Small intestine (tissue), 7 donors: Measurements from ENCODE around the gene ZSCAN30. TPM values are rescaled to one million over a fixed set of nuclear protein-coding genes. Genes with fewer than 3 reads are reported as not detected.
"Not testable (repeated sequence)": the region's sequence is repeated elsewhere in the genome, so short reads cannot be mapped to it uniquely, and the experiment has no call there.

Experiments
- DNase-seq, 2 donors: peaks; one replicate each; pipeline versions ENCODE4 v3.0.0 to v3.0.0-alpha.2; 2013
- FAIRE-seq: peaks from 2 replicates; lab custom pipeline; 2012; peaks lifted over from hg19 to GRCh38; lab: Jason Lieb, UNC
- H3K27ac ChIP-seq, 3 donors: one replicate each; pipeline ENCODE4 v1.5.1; 2013; ENCODE audit warnings: low read length in 2 of 3, mild to moderate bottlenecking in 2 of 3, control low read depth in 1 of 3, inconsistent platforms in 1 of 3, low read depth in 1 of 3, moderate library complexity in 1 of 3
- H3K27me3 ChIP-seq, 3 donors: one replicate each; pipeline ENCODE4 v1.6.1; 2013; ENCODE audit warnings: low read length in 3 of 3, inconsistent platforms in 1 of 3; ENCODE audit not compliant: control insufficient read depth in 3 of 3, insufficient read depth in 3 of 3
- H3K36me3 ChIP-seq, 3 donors: one replicate each; pipeline ENCODE4 v1.6.1; 2013; ENCODE audit warnings: low read length in 3 of 3, inconsistent platforms in 1 of 3, low read depth in 1 of 3, mild to moderate bottlenecking in 1 of 3, moderate library complexity in 1 of 3; ENCODE audit not compliant: control insufficient read depth in 3 of 3, insufficient read depth in 2 of 3
- H3K4me1 ChIP-seq, 3 donors: one replicate each; pipeline ENCODE4 v1.6.1; 2013; ENCODE audit warnings: low read length in 2 of 3, inconsistent platforms in 1 of 3, low read depth in 1 of 3, mild to moderate bottlenecking in 1 of 3, moderate library complexity in 1 of 3; ENCODE audit not compliant: control insufficient read depth in 3 of 3, insufficient read depth in 2 of 3
- H3K4me3 ChIP-seq, 3 donors: one replicate each; pipeline ENCODE4 v1.5.1; 2013; ENCODE audit warnings: low read length in 3 of 3, control low read depth in 1 of 3, inconsistent platforms in 1 of 3, low read depth in 1 of 3, mild to moderate bottlenecking in 1 of 3, moderate library complexity in 1 of 3
- H3K9me3 ChIP-seq, 2 donors: one replicate each; pipeline ENCODE4 v1.6.1; 2013; ENCODE audit warnings: low read depth in 1 of 2, low read length in 1 of 2; ENCODE audit not compliant: control insufficient read depth in 2 of 2, insufficient read depth in 1 of 2
- WGBS, 3 donors: extraction: QIAGEN DNeasy Blood & Tissue Kit; methylation state at CpG; one replicate each; pipeline ENCODE4 v1.1.7; 2013; 5-methylcytosine and 5-hydroxymethylcytosine counted together
- polyA plus RNA-seq, 4 donors: library from polyadenylated mRNA; stranded (reverse) in 3 of 4; unstranded in 1 of 4; fragments of 200-250 nt in 3 of 4; fragments of 120-200 nt in 1 of 4; gene quantifications; one replicate each; pipeline versions ENCODE4 v1.2.1 to v1.2.3, GENCODE V29; 2013
- donor health status: healthy with polysubstance abuse.
- donor health status: control.
- donor health status: control.
- donor health status: Bipolar disorder and iron deficiency.
- donor health status: healthy.

The ZSCAN30 gene
- polyA plus RNA-seq, 4 donors = 4.8 to 38.3 (median 9.7) TPM

GRCh38 chr18:35219331-35219730, 70.7 kb downstream of the ZSCAN30 start:
- not testable (repeated sequence) for FAIRE-seq, H3K36me3 ChIP-seq, H3K27me3 ChIP-seq, H3K4me1 ChIP-seq, H3K27ac ChIP-seq, DNase-seq, H3K9me3 ChIP-seq, H3K4me3 ChIP-seq
- WGBS, 3 donors = 79 to 84% (median 79%) methylated on average over 4 of the region's 4 CpGs

DNA sequence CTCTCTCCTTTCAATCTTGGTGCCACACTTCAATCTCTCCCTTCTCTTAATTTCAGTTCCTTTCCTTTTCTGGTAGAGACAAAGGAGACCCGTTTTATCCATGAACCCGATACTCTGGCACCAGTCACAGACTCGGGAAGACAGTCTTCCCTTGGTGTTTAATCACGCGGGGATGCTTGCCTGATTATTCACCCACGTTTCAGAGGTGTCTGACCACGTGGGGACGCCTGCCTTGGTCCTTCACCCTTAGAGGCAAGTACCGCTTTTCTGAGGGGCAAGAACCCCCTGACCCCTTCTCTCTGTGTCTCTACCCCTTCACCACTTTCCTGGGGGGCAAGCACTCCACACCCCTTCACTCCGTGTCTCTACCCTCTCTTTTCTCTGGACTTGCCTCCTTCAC, 73.4 kb downstream of the ZSCAN30 start:
- 84 to 86% (median 85%) methylated on average over 10 of the region's 10 CpGs for WGBS, 3 donors
- not testable (repeated sequence) for DNase-seq, H3K27ac ChIP-seq, H3K36me3 ChIP-seq, FAIRE-seq, H3K9me3 ChIP-seq, H3K27me3 ChIP-seq, H3K4me3 ChIP-seq, H3K4me1 ChIP-seq

DNA sequence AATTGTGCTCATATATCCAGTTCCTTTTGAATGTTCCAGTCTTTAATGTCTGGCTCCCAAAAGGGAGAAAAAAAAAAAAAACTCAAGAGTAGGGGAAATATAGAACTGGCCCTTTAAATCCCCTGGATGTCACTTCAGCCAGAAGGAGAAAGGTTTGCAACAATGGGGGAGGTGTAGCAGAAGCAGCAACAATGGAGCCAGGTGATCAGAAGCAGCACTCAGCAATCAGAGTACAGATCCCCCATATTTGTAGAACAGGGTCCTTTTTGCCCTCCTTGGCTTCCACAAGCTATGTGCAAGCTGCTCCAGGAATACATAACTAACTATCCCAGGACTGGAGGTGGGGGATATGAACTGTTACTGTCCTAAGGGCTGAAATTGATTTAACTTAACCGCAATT, 75.0 kb downstream of the ZSCAN30 start:
- no peak for FAIRE-seq
- H3K4me3 ChIP-seq = no peak overlapping the region
- no peaks in the 10 kb centered on the region for H3K4me1 ChIP-seq
- 85 to 96% (median 94%) methylated on average over 1 of the region's 1 CpG for WGBS, 3 donors
- no peaks in the 10 kb centered on the region for H3K9me3 ChIP-seq
- no peak overlapping the region for H3K27ac ChIP-seq
- no peaks in the 10 kb centered on the region for H3K36me3 ChIP-seq
- H3K27me3 ChIP-seq = no peaks in the 10 kb centered on the region
- no peak for DNase-seq

- not testable (repeated sequence) for H3K4me1 ChIP-seq, H3K27me3 ChIP-seq, DNase-seq, H3K27ac ChIP-seq, H3K4me3 ChIP-seq, H3K36me3 ChIP-seq, H3K9me3 ChIP-seq, FAIRE-seq
- 88 to 91% (median 91%) methylated on average over 13 to 24 of the region's 30 CpGs for WGBS, 3 donors
Observed at GRCh38 chr18:35205746-35206458, 84.1 kb downstream of the ZSCAN30 start.

DNA sequence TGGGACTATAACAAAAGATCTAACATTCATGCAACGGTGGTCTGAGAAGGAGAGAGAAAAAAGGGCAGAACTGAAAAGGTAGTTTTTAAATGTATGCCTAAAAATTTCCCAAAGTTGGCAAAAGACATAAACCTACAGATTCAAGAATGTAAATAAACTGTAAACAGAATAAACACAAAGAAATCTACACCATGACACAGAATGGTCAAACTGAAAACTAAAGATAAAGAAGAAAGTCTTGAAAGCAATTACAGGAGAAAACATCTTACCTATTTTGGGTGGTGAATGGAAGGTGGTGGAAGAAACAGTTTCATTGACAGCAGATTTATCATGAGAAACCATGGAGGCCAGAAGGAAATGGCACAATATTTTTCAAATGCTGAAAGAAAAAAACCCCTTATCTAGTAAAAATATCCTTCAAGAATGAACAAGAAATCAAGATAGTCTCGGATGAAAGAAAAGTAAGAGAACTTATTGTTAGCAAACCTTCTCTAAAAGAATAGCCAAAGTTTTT, 84.8 kb downstream of the ZSCAN30 start:
- WGBS, 3 donors = 89 to 92% (median 91%) methylated on average over 2 of the region's 2 CpGs
- no peak for DNase-seq
- H3K4me1 ChIP-seq = no peaks in the 10 kb centered on the region
- H3K27me3 ChIP-seq = no peaks in the 10 kb centered on the region
- H3K27ac ChIP-seq = no peak overlapping the region
- no peak overlapping the region for H3K4me3 ChIP-seq
- peaks cover 0 to 6% of the 10 kb centered on the region in 2 donors for H3K9me3 ChIP-seq
- H3K36me3 ChIP-seq = no peaks in the 10 kb centered on the region
- no peak for FAIRE-seq

GRCh38 chr18:35203067-35203466, 87.0 kb downstream of the ZSCAN30 start:
- FAIRE-seq (no peak), DNase-seq (no peak)
- 44 to 67% (median 65%) methylated on average over 3 of the region's 3 CpGs for WGBS, 3 donors

GRCh38 chr18:35201256-35201931, 88.6 kb downstream of the ZSCAN30 start:
- H3K27me3 ChIP-seq = no peaks in the 10 kb centered on the region
- no peak overlapping the region for H3K27ac ChIP-seq
- FAIRE-seq (no peak), DNase-seq (no peak)
- WGBS, 3 donors = 69 to 79% (median 78%) methylated on average over 5 of the region's 5 CpGs
- H3K36me3 ChIP-seq = no peaks in the 10 kb centered on the region
- peaks cover 0 to 6% of the 10 kb centered on the region in 2 donors for H3K9me3 ChIP-seq
- H3K4me1 ChIP-seq = no peaks in the 10 kb centered on the region
- no peak overlapping the region for H3K4me3 ChIP-seq

More at GRCh38 chr18:35203067-35203466, 87.0 kb downstream of the ZSCAN30 start:
- H3K27ac ChIP-seq = no peak overlapping the region
- no peak overlapping the region for H3K4me3 ChIP-seq
- H3K27me3 ChIP-seq = no peaks in the 10 kb centered on the region
- no peaks in the 10 kb centered on the region for H3K4me1 ChIP-seq
- H3K9me3 ChIP-seq = peaks cover 0 to 6% of the 10 kb centered on the region in 2 donors
- no peaks in the 10 kb centered on the region for H3K36me3 ChIP-seq
